Right lobe of liver (tissue), 6 donors: ENCODE data around the gene PRKG2. TPM values are rescaled to one million over a fixed set of nuclear protein-coding genes. Genes with fewer than 3 reads are reported as not detected.

Source experiments
- ATAC-seq, 4 donors: fragments of 200-7000 bp; cut with Tn5 transposase; one replicate each; pipeline ENCODE4 v1.9.1; 2020; ENCODE audit warnings: mild to moderate bottlenecking in 4 of 4, moderate library complexity in 4 of 4
- DNase-seq, 3 donors: peaks; one replicate each; pipeline ENCODE4 v3.0.0-alpha.2; 2020
- H3K27ac ChIP-seq, 3 donors: fragments of 200-600 bp; one replicate each; pipeline ENCODE4 v1.8.0; 2022
- H3K27me3 ChIP-seq, 2 donors: fragments of 200-600 bp; one replicate each; pipeline ENCODE4 v1.8.0; 2022
- H3K36me3 ChIP-seq, 4 donors: fragments of 200-600 bp; sonication (generic) in 1 of 4; one replicate each; pipeline versions ENCODE4 v1.5.1 to v1.8.0; 2017 to 2022; ENCODE audit warnings: control low read depth in 1 of 4
- H3K4me1 ChIP-seq, 4 donors: fragments of 200-600 bp; sonication (generic) in 1 of 4; one replicate each; pipeline versions ENCODE4 v1.5.1 to v1.8.0; 2017 to 2022; ENCODE audit warnings: control low read depth in 1 of 4
- H3K4me3 ChIP-seq, 3 donors: fragments of 200-600 bp; one replicate each; pipeline ENCODE4 v1.8.0; 2022
- H3K9me3 ChIP-seq, 4 donors: fragments of 200-600 bp; sonication (generic) in 1 of 4; one replicate each; pipeline versions ENCODE4 v1.5.1 to v1.8.0; 2017 to 2022; ENCODE audit warnings: control low read depth in 1 of 4
- POLR2A ChIP-seq: fragments of 450-650 bp; IDR thresholded peaks from one replicate; pipeline ENCODE4 v1.6.1; 2017; ENCODE audit warnings: antibody characterized with exemption, mild to moderate bottlenecking
- WGBS: methylation state at CpG from one replicate; pipeline ENCODE4 v1.1.6; 2018; ENCODE audit warnings: low coverage, low lambda C conversion rate; ENCODE audit not compliant: insufficient coverage; ENCODE audit errors: missing lambda C conversion rate; 5-methylcytosine and 5-hydroxymethylcytosine counted together
- intact Hi-C, 2 donors: fragments of 100-400 bp; cut with DNase I; formaldehyde crosslinking; loops; one replicate each; pipeline versions ENCODE4 v1.11.2 to v1.14.1; 2022
- total RNA-seq, 6 experiments: library from RNA; depleted of rRNA in 2 of 6; stranded (reverse); fragments of >200 nt in 2 of 6; fragmentation: NEBNext Ultra II Directional in 3 of 6; extraction: Animal tissue kit (Norgen Biotek cat#: 25700) in 3 of 6; gene quantifications; one replicate each; pipeline versions ENCODE4 v1.1.0 to v1.2.4, GENCODE V29; 2016 to 2023
- TF ChIP-seq, protein P1 (sequence below), 4 donors: fragments of 200-600 bp in 3 of 4; fragments of 450-650 bp in 1 of 4; IDR thresholded peaks; one replicate each; pipeline versions ENCODE4 v1.5.1 to v1.8.0; 2016 to 2022; ENCODE audit warnings: antibody characterized with exemption in 4 of 4, mild to moderate bottlenecking in 2 of 4
- donor health status: DM: no; HTN: yes; CAD: no.
- donor health status: DM: no; HTN: no; CAD: no.
- donor health status: DM: no; HTN: no; CAD: no.
- donor health status: DM: no; HTN: yes; CAD: no.
- donor health status: DM: no; HTN: yes; CAD: no.

The PRKG2 gene
- total RNA-seq, 6 experiments from 2014 or later: 0.17 TPM; not detected in 5

DNA sequence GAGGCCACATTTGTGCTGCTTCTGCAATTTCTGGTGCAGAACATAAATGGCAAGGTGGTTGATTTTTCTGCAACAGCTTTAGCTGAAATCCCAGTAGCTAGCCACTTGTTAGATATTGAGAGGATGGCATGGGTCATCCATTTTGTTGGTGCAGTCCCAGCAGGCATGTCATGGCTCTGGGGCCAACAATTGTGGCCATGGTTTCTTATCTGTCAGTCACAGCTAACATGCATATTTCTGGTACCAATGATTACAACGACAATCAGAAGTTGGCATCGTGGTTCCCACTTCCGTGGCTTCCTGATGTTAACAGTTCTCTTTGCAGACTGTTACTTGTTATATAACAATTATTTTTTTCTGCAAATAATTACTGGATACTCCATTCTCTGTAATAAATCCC, 42.8 kb upstream of the PRKG2 start:
- Histone ChIP-seq H3K4me3 (no peak overlapping the region), H3K4me1 (no peaks in the 10 kb centered on the region), H3K36me3 (no peaks in the 10 kb centered on the region), H3K9me3 (no peaks in the 10 kb centered on the region), H3K27ac (no peak overlapping the region), H3K27me3 (no peaks in the 10 kb centered on the region)
- DNase-seq (no peak), ATAC-seq (no peak)
- no peak for TF ChIP-seq POLR2A
- TF ChIP-seq, protein P1, sequence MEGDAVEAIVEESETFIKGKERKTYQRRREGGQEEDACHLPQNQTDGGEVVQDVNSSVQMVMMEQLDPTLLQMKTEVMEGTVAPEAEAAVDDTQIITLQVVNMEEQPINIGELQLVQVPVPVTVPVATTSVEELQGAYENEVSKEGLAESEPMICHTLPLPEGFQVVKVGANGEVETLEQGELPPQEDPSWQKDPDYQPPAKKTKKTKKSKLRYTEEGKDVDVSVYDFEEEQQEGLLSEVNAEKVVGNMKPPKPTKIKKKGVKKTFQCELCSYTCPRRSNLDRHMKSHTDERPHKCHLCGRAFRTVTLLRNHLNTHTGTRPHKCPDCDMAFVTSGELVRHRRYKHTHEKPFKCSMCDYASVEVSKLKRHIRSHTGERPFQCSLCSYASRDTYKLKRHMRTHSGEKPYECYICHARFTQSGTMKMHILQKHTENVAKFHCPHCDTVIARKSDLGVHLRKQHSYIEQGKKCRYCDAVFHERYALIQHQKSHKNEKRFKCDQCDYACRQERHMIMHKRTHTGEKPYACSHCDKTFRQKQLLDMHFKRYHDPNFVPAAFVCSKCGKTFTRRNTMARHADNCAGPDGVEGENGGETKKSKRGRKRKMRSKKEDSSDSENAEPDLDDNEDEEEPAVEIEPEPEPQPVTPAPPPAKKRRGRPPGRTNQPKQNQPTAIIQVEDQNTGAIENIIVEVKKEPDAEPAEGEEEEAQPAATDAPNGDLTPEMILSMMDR (IDR thresholded peaks at IDR 0.05): no peak
- WGBS: 35% methylated on average over 3 of the region's 3 CpGs
- intact Hi-C loops: no loop called here

DNA sequence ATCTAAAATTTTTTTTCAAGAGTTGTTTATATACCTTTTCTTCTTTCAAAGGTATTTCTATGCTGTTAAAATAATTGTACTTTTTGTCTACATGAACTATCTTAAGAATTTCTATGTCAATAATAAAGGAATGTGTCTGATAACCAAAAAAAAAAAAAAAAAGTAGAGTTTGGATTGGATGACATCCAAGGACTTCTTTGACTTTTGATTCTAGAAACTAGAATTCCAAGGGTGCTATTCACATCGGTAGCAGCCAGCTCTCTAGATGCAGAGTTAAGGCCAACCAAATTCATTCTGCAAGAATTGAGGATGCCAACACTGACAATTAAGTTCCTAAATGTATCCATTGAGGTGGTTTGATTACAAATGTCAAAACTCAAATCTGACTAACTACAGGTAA, 42.0 kb upstream of the PRKG2 start:
- no peak for DNase-seq
- no peaks in the 10 kb centered on the region for H3K4me1 ChIP-seq
- no peak for TF ChIP-seq POLR2A
- TF ChIP-seq, protein P1 (IDR thresholded peaks at IDR 0.05): no peak
- H3K27ac ChIP-seq: no peak overlapping the region
- no peaks in the 10 kb centered on the region for H3K36me3 ChIP-seq
- no peaks in the 10 kb centered on the region for H3K9me3 ChIP-seq
- no peak overlapping the region for H3K4me3 ChIP-seq
- no peak for ATAC-seq
- WGBS: 47% methylated on average over 1 of the region's 1 CpG
- no peaks in the 10 kb centered on the region for H3K27me3 ChIP-seq
- intact Hi-C loops: no loop called here

DNA sequence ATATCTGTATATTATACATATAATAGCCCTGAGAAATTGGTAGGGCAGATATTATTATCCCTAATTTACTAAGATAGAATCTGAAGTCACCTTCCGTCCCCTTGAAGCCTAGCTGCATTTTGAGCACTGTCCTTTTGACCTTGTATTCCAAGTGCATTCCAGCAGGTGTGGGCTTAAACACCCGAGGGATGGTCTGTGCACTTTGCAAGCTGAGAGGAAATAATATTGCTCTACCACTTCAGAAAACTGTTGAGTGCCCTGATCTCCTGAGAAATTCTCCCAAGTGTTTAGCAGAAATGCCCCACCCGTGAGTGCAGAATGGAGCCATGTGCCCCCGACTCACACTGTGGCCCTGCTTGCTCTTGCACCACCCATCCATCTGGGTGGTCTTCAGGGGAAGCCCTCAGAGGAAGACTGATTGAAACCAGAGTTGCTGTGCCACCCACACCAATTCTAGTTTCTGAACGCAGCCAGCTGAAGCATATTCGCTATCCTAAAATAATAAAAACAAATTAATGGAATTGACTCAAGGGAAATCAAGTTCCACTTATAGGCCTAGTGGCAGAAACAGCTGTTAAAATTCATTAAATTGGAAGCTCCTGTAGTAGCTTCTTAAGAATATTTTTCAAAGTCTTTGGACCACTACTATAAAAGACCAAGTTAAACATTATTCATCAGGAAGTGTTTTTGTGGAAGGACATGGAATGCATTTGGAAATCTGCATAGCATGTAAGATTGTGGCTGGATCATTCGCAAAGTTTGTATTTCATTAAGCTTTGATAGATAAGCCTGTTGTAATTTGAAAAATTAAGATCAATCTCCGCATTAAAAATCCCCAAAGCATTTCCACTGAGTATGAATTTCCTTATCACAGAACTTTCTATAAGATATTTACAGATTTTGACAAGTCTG, 41.3 kb upstream of the PRKG2 start:
- intact Hi-C loops: no loop called here
- Histone ChIP-seq H3K4me1 (no peaks in the 10 kb centered on the region), H3K27me3 (no peaks in the 10 kb centered on the region), H3K36me3 (no peaks in the 10 kb centered on the region), H3K27ac (no peak overlapping the region), H3K9me3 (no peaks in the 10 kb centered on the region), H3K4me3 (no peak overlapping the region)
- no peak for DNase-seq
- TF ChIP-seq POLR2A: no peak
- TF ChIP-seq, protein P1 (IDR thresholded peaks at IDR 0.05): no peak
- WGBS: 45% methylated on average over 8 of the region's 8 CpGs
- no peak for ATAC-seq

DNA sequence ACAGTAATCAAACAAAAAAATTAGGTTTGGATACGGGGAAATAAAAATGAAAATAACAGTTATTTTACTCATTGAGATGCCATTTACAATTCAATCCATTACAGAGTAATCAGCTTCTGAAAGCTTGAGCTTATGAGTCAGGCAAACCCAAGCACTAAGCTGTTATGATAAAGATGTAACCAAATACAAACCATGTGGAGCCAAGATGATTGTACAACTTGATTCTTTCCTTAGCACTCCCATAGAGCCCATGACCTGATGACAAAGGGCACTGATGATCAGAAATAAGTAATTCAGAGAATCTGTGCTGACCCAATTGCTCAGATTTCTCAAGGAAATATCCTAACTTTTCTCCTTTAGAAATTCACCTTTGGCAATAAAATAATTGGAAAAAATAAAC, 40.5 kb upstream of the PRKG2 start:
- no peak for DNase-seq
- no peaks in the 10 kb centered on the region for H3K9me3 ChIP-seq
- H3K4me3 ChIP-seq: no peak overlapping the region
- no peaks in the 10 kb centered on the region for H3K36me3 ChIP-seq
- WGBS: 62% methylated on average over 1 of the region's 1 CpG
- no peak for TF ChIP-seq POLR2A
- TF ChIP-seq, protein P1 (IDR thresholded peaks at IDR 0.05): no peak
- H3K27me3 ChIP-seq: no peaks in the 10 kb centered on the region
- H3K4me1 ChIP-seq: no peaks in the 10 kb centered on the region
- no peak overlapping the region for H3K27ac ChIP-seq
- intact Hi-C loops: no loop called here
- ATAC-seq: no peak
